ENCODE data around the gene CHN1. TPM values are rescaled to one million over a fixed set of nuclear protein-coding genes. Genes with fewer than 3 reads are reported as not detected.

Gene CHN1
- total RNA-seq, 1 donor from 2014 or later, result 45.0 TPM

DNA sequence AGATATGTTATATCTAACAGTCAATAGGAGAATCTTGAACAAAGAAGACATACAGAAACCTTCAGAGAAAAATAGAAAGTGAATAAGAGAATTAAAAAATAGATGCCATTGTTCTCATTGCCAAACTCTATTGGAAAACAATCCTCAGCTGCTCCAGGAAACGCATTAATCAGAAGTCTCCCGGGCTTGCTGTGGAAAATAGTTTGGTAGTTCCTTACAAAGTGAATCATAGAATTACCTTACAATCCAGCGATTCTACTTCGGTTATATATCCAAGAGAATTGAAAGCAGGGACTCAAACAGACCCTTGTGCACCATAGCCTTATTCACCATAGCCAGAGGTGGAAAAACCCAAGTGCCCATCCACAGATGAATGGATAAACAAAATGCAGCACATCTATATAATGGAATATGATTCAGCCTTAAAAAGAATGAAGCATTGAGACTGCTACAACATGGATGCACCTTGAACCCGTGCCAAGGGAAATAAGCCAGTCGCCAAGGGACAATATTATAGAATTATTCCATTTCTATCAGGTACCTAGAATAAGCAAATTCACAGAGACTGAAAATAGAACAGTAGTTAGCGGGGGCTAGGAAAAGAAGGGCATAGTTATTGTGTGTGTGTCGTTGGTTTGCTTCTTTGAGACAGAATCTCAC, 219.0 kb downstream of the CHN1 start:
- H2AFZ ChIP-seq (replicated peaks), result no peak overlapping the region
- H3K36me3 ChIP-seq, result no peaks in the 10 kb centered on the region
- no peaks in the 10 kb centered on the region for H4K20me1 ChIP-seq (ENCODE audit: low read depth)
- peaks cover 23% of the 10 kb centered on the region for H3K4me1 ChIP-seq
- no peaks in the 10 kb centered on the region for H3K27me3 ChIP-seq
- H3K4me2 ChIP-seq, result no peak overlapping the region
- peaks cover 4% of the 10 kb centered on the region for H3K36me3 Mint-ChIP-seq
- no peak overlapping the region for H3K4me3 Mint-ChIP-seq
- no peak overlapping the region for H3K27ac ChIP-seq
- H3K4me1 Mint-ChIP-seq, result peaks cover 35% of the 10 kb centered on the region
- no peaks in the 10 kb centered on the region for H3K9me3 ChIP-seq (ENCODE audit: low read depth)
- H3K4me3 ChIP-seq, result no peak overlapping the region
- H3F3A ChIP-seq (ENCODE audit: low read depth), result peaks cover 31% of the 10 kb centered on the region
- no peak for DNase-seq (ENCODE audit: low spot score)
- no peak overlapping the region for H3K9ac ChIP-seq
- no peak overlapping the region for H3K27ac Mint-ChIP-seq
- TF ChIP-seq EZH2phosphoT487 (IDR thresholded peaks at IDR 0.05) (no peak), EZH2 (IDR thresholded peaks at IDR 0.05) (no peak)
- TF ChIP-seq, protein P1, sequence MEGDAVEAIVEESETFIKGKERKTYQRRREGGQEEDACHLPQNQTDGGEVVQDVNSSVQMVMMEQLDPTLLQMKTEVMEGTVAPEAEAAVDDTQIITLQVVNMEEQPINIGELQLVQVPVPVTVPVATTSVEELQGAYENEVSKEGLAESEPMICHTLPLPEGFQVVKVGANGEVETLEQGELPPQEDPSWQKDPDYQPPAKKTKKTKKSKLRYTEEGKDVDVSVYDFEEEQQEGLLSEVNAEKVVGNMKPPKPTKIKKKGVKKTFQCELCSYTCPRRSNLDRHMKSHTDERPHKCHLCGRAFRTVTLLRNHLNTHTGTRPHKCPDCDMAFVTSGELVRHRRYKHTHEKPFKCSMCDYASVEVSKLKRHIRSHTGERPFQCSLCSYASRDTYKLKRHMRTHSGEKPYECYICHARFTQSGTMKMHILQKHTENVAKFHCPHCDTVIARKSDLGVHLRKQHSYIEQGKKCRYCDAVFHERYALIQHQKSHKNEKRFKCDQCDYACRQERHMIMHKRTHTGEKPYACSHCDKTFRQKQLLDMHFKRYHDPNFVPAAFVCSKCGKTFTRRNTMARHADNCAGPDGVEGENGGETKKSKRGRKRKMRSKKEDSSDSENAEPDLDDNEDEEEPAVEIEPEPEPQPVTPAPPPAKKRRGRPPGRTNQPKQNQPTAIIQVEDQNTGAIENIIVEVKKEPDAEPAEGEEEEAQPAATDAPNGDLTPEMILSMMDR (IDR thresholded peaks at IDR 0.05), result no peak
- H3K27me3 Mint-ChIP-seq (ENCODE audit: insufficient read depth, low read depth), result peaks cover 7% of the 10 kb centered on the region
- H3K9me3 Mint-ChIP-seq, result peaks cover 7% of the 10 kb centered on the region
- no peaks in the 10 kb centered on the region for H3K79me2 ChIP-seq (ENCODE audit: low read depth)

DNA sequence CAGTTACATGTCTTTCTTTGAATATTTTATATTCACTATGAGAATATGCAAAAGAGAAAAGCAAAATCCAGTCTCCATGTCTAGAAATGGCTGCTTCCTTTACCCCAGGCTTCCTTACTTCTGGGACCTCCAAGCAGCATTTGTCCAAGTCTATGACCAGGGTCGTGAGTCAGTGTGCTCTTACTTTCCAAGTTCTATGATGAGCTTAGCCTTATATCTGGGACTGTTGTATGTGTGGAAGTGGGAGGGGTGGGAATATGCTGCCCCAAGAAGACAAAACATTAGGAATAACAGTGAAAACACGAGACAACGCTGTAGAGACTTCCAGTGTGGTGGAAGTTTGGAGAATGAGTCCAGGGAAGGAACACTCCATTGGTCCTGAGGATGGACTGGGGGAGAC, 219.7 kb downstream of the CHN1 start:
- no peak overlapping the region for H3K4me3 Mint-ChIP-seq
- no peak overlapping the region for H2AFZ ChIP-seq (replicated peaks)

DNA sequence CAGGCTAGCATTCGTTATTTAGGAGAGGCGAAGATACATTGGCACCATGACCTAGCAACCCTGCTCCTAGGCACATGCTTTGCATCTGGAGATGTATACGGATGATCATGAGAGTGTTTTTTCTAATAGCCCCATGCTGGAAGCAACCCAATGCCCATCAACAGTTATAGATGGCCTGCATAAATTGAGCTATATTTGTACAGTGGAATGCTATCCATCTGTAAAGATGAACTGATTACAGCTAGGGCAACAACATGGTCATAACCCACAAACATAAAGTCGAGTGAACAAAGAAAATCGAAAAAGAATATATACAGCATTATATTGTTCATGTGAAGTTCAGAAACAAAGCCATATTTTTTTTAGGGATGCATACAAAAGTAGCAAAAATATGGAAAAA, 220.3 kb downstream of the CHN1 start:
- Histone ChIP-seq H2AFZ (replicated peaks) (no peak overlapping the region), H3K4me2 (no peak overlapping the region), H3K4me3 (no peak overlapping the region), H3K36me3 (no peaks in the 10 kb centered on the region), H3K79me2 (ENCODE audit: low read depth) (no peaks in the 10 kb centered on the region), H3F3A (ENCODE audit: low read depth) (peaks cover 29% of the 10 kb centered on the region), H3K9ac (no peak overlapping the region), H3K27me3 (no peaks in the 10 kb centered on the region), H3K4me1 (peaks cover 24% of the 10 kb centered on the region), H3K27ac (no peak overlapping the region), H4K20me1 (ENCODE audit: low read depth) (no peaks in the 10 kb centered on the region), H3K9me3 (ENCODE audit: low read depth) (no peaks in the 10 kb centered on the region)
- Mint-ChIP-seq H3K4me3 (no peak overlapping the region), H3K4me1 (peaks cover 38% of the 10 kb centered on the region), H3K27me3 (ENCODE audit: insufficient read depth, low read depth) (peaks cover 7% of the 10 kb centered on the region), H3K9me3 (peaks cover 3% of the 10 kb centered on the region), H3K27ac (no peak overlapping the region), H3K36me3 (peaks cover under 1% of the 10 kb centered on the region)
- no peak for DNase-seq (ENCODE audit: low spot score)
- TF ChIP-seq, protein P1 (IDR thresholded peaks at IDR 0.05), result no peak
- TF ChIP-seq EZH2phosphoT487 (IDR thresholded peaks at IDR 0.05) (no peak), EZH2 (IDR thresholded peaks at IDR 0.05) (no peak)

More for the DNA sequence above, 219.7 kb downstream of the CHN1 start:
- DNase-seq (ENCODE audit: low spot score), result no peak
- no peak for TF ChIP-seq EZH2phosphoT487 (IDR thresholded peaks at IDR 0.05)
- no peak for TF ChIP-seq EZH2 (IDR thresholded peaks at IDR 0.05)
- TF ChIP-seq, protein P1 (IDR thresholded peaks at IDR 0.05), result no peak
- Histone ChIP-seq H3K27me3 (no peaks in the 10 kb centered on the region), H3K79me2 (ENCODE audit: low read depth) (no peaks in the 10 kb centered on the region), H3K27ac (no peak overlapping the region), H3K4me2 (no peak overlapping the region), H3K9ac (no peak overlapping the region), H4K20me1 (ENCODE audit: low read depth) (no peaks in the 10 kb centered on the region), H3F3A (ENCODE audit: low read depth) (peaks cover 30% of the 10 kb centered on the region), H3K4me3 (no peak overlapping the region), H3K4me1 (peaks cover 18% of the 10 kb centered on the region), H3K9me3 (ENCODE audit: low read depth) (no peaks in the 10 kb centered on the region), H3K36me3 (no peaks in the 10 kb centered on the region)
- Mint-ChIP-seq H3K36me3 (peaks cover 4% of the 10 kb centered on the region), H3K4me1 (peaks cover 38% of the 10 kb centered on the region), H3K9me3 (peaks cover 7% of the 10 kb centered on the region), H3K27ac (no peak overlapping the region), H3K27me3 (ENCODE audit: insufficient read depth, low read depth) (peaks cover 7% of the 10 kb centered on the region)

All from neural progenitor cell (in vitro differentiated cells).